HG03354 (cell line): ENCODE results near the gene RAD18.

Source experiments
- ATAC-seq: cut with Tn5 transposase; IDR thresholded peaks from one replicate; pipeline ENCODE4 v1.9.1; 2021; ENCODE audit warnings: mild to moderate bottlenecking; ENCODE audit not compliant: unreplicated experiment, poor library complexity, severe bottlenecking

RAD18 gene

GRCh38 chr3:8875836-8876235 lies 87.4 kb downstream of the RAD18 start:
- ATAC-seq: no peak

DNA sequence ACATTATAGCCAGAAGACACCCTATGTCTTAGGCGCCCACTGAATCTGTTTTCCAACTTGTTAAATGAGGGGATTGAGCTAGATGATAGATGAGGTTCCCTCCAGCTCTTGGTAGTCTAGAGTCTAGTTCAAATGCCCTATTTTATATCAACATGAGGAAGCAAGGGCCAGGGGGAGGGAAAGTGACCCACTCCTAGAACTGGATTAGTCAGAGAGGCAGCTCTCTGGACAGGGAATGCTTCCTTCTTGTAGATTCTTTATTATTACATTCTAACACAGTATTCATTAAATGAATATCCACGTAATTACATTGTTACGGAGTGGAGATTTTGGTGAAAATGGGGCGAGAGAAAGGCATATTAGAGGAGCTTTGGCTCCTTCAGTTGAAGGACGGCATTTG lies 89.5 kb downstream of the RAD18 start:
- no peak for ATAC-seq

DNA sequence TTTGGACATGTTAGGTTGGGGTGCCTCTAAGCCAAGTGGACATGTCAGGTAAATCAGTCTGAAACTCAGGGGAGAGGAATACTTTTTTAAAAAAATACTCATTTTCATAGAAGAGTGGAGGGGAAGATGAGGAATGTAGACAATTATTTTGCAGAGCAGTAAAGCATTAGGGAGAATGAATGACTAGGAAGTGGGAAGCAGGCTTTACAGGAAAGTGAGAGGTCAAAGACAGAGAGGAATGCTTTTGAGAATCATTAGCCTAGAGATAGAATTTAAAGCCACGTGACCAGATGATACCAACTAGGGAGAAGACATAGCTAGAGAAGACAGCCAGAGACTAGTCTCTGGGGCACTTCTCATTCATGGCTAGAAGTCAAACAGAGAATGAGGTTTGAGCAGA lies 91.0 kb downstream of the RAD18 start:
- ATAC-seq: no peak

DNA sequence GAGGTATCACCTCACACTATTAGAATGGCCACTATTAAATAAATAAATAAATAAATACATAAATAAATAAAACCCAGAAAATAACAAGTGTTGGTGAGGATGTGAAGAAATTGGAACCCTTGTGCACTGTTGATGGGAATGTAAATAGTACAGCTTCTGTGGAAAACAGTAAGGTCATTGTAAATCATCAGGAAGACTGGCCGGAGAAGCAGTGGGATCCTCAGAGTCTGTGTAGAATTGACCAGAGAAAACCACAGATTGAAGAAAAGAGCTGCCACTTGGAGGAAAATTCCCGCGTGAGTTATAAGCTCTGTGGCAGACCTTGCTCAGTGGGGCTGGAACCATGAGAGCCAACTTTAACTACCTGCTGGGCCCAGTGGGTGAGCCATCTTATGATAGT lies 92.0 kb downstream of the RAD18 start:
- ATAC-seq: no peak

DNA sequence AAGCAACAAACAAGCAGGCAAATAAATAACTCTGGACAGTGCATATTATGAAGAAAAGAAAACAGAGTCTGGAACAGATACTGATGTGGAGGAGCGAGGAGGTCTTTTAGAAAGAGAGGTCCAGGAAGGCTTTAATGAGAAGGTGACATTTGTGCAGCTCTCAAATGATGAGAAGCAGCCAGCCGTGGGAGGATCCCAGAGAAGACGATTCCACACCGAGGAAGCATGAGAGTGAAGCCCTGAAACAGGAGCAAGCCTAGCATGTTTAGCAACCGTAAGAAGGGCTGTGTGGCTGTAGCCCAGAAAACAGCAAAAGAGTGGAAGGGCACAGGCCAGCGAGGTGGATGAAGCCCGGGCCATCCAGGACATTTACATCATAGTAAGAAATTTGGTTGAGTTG lies 93.1 kb downstream of the RAD18 start:
- ATAC-seq: no peak

- ATAC-seq: no peak
Observed at GRCh38 chr3:8869613-8870012, 93.7 kb downstream of the RAD18 start.

- no peak for ATAC-seq
Observed at GRCh38 chr3:8868996-8869395, 94.3 kb downstream of the RAD18 start.

- ATAC-seq: no peak
Observed at GRCh38 chr3:8867646-8868045, 95.6 kb downstream of the RAD18 start.

- ATAC-seq: no peak
Observed at GRCh38 chr3:8865697-8866096, 97.6 kb downstream of the RAD18 start.

- ATAC-seq: no peak
Observed at GRCh38 chr3:8864402-8865350, 98.6 kb downstream of the RAD18 start.

GRCh38 chr3:8863891-8864290 lies 99.4 kb downstream of the RAD18 start:
- no peak for ATAC-seq

DNA sequence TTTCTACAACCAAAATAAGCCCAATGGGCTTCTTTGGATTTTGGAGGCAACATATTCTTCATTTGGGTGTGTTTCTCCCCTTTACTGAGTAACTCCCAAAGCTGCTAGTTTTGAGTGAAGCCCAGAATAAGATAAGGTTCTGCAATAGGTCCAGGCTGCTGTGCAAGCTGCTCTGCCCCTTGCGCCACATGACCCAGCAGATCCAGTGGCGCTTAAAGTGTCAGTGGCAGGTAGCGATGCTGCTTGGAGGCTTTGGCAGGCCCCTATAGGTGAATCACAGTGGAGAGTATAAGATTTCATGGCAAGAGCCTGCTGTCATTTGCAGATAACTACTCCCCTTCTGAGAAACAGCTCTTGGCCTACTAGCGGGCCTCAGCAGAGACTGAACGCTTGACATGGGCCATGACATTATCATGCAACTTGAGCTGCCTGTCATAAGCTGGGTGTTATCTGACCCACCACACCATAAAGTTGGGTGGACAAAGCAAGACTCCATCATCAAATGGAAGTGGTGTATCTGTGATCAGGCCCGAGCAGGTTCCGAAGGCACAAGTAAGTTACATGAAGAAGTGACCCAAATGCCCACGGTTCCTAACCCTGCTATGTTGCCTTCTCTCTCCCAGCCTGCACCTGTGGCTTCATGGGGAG lies 105.4 kb downstream of the RAD18 start:
- no peak for ATAC-seq

GRCh38 chr3:8856721-8857120 lies 106.6 kb downstream of the RAD18 start:
- ATAC-seq: no peak

- no peak for ATAC-seq
Observed at GRCh38 chr3:8856071-8856470, 107.2 kb downstream of the RAD18 start.

DNA sequence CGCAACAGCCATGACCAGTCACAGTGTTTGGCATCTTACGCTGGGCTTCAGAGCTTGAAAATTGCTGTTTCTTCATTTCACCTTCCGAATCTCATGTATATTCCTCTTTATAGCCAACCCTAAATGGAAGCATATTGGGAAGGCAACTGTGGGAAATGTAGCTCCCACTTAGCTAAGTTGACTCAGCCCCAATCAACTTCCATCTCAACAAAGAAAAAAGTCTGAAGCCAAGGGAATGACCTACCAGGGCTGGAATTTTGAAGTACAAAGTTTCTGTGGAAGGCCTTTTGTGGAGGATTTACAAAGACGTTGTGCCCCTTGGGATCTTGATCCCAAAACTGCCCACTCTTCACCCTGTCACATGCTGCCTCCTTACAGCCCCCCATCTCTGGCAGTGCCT lies 108.6 kb downstream of the RAD18 start:
- ATAC-seq: no peak

- ATAC-seq: no peak
Observed at GRCh38 chr3:8853081-8853480, 110.2 kb downstream of the RAD18 start.

DNA sequence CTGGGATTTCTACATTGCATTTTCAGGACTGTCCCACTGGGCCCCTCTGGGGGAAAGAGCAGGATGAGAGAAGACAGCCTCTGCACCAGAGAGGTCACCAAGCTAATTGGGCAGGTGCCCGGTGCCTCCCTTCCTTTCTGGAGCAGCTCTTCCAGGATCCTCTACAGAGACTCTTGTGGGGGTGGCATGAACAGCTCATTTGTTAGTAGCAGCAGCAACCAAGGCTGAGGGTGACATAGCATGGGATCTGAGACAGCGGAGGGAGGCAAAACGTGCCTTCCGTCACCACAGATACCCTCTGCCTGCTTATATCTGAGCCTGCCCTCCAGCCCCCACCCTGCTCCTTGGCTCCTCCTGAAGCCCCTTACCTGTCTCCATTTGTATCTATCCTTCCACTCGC lies 110.8 kb downstream of the RAD18 start:
- no peak for ATAC-seq

DNA sequence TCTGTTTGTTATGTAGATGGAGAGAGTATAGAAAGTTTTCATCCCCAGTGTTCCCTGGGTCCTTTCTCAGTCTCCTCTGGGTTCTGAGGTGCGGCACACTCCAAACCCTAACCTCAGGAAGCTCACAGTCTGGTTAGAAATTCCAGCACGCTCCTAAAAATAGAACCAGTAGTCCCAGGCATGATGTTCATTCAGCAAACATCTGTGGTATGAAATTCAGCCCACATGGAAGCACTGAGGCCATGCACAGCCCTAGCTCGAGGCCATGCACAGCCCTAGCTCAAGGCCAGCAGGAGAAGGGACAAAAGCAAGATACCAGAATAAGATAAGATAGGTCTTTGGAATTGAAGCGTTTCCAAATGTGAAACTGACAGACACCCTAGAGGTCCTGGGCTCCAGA lies 111.6 kb downstream of the RAD18 start:
- ATAC-seq: no peak

DNA sequence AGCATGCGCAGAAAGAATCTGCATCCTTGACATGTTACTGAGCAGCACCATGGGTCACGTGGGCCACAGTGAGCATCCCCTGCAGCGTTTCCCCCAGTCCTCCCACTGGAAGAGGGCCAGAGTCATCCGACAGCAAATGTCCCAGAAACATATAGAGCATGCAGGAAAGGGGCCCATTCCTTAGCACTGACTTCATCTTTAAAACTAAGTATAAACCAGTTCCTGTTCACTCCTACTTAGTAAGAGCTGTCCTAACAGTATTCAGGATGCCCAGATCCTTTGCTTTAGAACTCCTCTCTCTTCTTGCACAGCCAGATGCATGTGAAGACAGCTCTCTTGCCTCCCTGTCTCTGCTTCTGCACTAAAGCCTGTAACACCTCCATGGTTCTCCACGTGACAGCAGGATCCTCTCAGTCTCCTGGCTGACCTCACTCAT lies 114.6 kb downstream of the RAD18 start:
- no peak for ATAC-seq

DNA sequence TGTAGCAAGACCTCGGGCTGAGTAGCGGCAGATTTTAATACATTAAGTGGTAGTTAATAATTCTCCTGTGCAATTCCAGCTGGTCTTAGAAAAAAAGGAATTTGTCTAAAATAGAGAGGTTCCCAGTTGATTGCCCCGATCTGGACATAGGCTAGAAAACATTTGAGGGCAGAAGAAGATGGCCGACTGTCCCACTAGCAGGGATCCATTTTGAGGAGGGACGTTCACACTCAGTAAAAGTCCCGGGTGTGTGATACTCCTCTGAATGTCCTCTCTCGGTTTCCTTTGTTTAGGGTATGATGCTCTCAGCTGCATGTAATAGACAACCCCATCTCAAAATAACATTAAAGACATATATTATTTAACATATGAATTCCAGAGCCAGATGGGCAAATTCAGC lies 116.0 kb downstream of the RAD18 start:
- no peak for ATAC-seq

GRCh38 chr3:8846176-8846575 lies 117.1 kb downstream of the RAD18 start:
- ATAC-seq: no peak
